Activated CD8-positive, alpha-beta memory T cell treated with anti-CD3 and anti-CD28 coated beads, Interleukin-2, amount 50 U/mL, for 1 hour (primary cell): ENCODE results near the gene EN2.

Source experiments
- DNase-seq: peaks from one replicate; pipeline ENCODE4 v3.0.0-alpha.2; 2020; ENCODE audit errors: extremely low read depth

The EN2 gene

DNA sequence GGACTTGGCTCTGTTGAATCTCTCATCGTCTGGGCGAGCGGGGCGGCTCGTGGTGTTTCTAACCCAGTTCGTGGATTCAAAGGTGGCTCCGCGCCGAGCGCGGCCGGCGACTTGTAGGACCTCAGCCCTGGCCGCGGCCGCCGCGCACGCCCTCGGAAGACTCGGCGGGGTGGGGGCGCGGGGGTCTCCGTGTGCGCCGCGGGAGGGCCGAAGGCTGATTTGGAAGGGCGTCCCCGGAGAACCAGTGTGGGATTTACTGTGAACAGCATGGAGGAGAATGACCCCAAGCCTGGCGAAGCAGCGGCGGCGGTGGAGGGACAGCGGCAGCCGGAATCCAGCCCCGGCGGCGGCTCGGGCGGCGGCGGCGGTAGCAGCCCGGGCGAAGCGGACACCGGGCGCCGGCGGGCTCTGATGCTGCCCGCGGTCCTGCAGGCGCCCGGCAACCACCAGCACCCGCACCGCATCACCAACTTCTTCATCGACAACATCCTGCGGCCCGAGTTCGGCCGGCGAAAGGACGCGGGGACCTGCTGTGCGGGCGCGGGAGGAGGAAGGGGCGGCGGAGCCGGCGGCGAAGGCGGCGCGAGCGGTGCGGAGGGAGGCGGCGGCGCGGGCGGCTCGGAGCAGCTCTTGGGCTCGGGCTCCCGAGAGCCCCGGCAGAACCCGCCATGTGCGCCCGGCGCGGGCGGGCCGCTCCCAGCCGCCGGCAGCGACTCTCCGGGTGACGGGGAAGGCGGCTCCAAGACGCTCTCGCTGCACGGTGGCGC, at the start of gene EN2:
TSS of gene EN2 (plus strand) at position 19 of the 767 bp plus-strand sequence. CDS start at position 268, 249 bp downstream.
- DNase-seq: no peak

DNA sequence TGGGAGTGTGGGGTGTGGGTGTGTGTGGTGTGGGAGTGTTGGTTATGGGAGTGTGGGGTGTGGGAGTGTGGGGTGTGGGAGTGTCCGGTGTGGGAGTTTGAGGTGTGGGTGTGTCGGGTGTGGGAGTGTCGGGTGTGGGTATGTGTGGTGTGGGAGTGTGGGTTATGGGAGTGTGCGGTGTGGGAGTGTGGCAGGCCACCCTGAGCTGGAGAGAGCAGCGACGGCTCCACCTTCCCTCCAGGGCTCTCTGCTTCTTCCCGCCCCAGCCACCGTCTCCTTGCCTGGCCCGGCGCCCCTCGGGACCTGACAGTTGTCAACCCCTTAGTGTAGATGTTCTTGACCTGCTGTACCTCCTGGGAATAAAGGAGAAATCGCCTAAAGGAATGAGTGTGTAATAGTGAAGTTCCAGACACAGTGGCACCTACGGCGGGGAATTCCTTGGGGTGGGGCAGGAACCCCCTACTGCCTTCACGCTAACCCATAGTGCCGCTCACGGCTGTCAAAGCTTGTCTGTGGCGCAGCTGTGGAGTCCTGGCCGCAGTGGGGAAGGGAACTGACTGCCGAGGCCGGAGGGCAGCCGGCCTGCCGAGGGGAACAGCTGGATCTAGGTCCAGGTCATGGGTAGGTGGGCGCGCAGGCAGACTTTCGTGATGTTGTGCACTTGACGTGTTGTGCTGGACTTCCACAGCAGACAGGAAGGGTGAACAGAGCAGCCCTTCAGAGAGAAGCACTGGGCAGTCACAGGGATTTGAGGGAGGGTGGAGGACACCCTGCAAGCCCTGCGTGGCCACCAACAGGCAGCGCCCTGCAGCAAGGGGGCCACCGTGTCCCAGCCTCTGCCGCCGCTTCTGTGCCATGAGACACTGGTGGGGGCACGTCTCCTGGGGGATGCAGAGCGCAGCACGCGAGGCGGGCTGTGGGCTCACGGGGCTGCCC, 49.0 kb upstream of the EN2 start:
- DNase-seq: no peak

DNA sequence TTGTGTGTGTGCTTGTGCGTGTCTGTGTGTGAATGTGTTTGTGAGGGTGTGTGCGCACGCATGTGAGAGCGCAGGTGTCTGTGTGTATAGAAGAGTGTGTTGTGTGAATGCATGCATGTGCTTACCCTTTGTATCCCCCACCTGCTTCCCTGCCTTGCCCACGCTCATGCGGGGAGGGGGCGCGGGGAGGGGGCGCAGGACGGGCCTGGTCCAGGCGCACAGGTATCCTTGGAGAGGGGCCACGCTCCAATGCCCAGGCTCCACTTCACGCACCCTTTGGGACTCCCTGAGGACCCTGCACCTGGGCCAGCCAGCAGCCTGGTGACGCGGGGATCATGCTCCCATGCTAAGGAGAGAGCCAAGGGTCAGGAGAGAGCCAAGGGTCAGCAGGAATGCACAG, 47.9 kb upstream of the EN2 start:
- DNase-seq: no peak

DNA sequence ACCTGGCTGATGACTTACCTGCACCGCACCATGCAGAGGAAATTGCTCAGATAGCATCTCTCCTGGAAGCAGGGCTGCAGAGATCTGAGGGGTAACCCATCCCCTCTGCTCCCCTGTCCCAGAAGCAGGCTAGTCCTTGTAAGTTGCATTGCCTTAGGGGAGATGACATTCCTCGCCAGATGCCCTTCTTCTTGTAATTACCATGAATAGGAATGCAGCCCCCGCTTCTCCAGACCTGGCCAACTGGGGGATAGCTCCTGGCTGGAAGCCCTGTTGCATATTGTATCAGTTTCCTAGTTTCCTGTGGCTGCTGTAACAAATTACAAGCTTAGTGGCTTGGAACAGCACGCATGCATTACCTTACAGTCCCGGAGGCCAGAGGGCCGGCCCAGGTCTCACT, 47.5 kb upstream of the EN2 start:
- no peak for DNase-seq

DNA sequence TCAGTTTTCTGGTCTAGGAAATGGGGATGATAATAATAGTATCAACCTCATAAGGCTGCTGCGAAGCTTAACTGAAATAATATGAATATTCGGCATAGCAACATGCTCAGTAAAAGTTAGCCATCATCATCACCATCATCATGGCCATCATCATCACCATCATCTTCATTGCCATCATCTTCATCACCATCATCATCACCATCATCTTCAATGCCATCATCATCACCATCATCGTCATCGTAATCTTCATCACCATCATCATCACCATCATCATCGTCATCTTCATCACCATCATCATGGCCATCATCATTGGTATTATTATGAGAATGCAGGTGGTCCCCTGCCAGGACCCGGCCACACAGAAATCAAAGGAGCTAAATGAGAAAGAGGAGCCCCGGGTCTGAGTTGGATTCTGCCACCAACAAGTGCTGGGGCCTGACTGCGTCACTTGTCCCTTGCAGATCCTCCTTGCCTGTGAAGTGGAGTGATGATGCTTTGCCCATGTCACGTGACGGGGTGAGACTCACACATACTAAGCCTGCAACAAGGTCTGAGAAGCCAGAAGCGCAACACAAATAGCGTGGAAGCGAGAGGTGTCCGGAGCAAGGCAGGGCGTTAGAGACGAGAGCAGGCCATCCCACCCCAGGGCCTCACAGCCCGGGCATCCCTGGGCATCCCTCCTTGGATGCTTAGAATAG, 46.1 kb upstream of the EN2 start:
- no peak for DNase-seq

DNA sequence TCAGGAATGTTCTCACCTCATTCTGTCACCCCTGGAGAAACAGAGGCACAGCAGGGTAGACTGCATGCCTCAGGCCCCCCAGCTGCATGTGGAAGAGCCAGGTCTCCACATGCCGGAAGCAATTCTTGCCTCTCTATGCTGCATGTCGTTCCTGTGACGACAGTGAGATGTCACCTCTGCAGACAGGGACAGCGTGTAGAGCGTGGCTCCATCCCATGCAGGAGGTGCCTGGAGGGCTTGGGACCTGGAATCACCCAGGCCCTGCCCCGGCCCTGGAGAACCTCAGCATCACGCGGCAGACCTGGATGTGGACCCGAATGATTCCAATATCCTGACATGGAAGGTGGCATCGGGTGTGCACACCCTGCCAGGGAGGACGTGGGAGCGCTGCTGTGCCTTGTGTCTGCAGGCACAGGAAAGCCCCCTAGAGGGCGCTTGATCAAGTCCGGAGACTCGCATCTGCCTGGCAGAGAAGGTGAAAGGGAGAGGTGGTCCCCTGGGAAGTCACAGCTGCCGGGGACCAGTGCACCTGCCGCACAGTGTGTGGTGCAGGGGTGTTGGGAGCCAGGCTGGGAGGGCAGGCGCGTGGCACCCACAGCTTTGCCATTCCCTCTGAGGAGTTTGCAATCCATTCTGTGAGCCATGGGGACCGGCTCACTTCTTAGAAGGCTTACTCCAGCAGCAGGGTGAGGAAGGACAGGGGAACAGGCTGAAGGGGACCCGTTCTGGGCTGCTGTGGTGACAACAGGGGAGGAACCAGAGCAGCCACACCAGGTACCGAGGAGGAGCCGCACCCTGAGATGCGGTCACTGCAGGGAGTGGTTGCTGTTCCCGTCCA, 45.3 kb upstream of the EN2 start:
- no peak for DNase-seq

DNA sequence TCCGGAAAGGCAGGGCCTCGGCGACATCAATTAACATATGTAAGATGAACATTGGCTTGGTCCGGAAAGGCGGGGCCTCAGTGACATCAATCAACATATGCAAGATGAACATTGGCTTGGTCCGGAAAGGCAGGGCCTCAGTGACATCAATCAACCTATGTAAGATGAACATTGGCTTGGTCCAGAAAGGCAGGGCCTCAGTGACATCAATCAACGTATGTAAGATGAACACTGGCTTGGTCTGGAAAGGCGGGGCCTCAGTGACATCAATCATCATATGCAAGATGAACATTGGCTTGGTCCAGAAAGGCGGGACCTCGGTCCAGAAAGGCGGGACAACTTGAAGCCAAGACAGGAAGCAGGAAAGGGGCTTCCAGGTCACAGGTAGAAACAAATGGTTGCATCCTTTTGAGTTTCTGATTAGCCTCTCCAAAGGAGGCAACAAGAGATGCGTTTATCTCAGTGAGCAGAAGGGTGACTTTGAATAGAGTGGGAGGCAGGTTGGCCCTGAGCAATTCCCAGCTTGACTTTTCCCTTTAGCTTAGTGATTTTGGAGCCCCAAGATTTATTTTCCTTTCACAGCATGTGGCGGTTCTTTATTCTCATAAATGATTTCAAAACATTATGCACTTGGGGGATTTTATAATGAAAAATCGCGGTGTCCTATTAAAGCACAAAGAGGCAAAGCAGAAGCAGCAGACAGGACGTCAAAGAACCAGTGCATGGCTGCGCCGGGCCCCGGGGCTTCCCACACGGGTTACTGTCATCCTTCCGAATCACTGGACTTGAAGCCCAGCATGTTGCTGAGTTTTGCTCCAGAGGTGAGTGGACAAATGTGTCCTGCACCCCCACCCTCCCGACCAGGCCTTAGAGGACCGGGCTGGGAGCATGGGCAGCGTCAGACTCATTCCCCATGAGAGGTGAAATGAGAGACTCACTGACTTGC, 43.1 kb upstream of the EN2 start:
- no peak for DNase-seq

DNA sequence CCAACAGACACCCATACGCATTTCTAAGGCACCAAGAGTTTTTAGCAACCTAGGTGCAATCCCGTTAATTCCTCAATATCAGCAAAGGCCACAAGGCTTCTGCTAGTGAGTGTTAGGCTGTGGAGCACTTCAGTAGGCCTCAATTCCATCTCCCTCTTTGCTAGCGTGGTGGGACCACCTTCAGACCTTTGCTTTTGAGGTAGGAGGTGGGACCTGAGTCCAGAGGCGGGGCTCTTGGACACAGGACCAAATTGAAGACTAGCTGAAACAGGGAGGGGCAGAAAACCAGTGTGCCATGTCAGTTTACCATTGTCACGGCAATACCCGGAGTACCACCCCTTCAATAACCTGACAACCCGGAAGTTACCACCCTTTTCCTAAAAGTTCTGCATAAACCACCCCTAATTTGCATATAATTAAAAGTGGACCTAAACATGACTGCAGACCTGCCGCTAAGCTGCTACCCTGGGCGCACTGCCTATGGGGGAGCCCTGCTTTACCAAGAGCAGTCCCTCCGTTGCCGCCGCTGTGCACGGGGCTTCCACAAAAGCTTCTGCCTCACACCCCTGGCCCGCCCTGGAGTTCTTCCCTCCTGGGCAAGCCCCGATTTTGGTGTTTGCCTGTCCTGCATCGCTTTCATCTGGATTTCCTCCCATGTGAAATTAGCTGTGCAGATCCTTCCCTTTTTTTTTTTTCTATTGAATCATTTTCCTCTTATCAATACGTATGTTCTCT, 41.1 kb upstream of the EN2 start:
- no peak for DNase-seq

DNA sequence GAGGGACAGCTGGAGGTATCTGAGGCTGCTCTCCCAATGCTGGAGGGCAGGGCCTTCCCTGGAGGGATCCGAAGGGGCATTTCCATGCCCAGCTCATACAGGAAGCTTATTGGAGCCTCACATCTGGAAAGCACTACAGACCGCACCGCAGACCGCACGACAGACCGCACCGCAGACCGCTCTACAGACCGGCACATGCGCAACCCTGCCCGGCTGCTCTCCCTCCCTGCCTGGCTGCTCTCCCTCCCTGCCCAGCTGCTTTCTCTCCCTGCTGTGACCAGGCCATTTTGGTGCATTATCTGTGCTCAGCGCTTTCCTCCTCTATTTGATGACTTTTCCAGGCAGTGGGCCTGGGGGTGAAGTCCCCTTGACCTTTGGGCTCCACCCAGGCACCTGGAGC, 39.6 kb upstream of the EN2 start:
- no peak for DNase-seq

DNA sequence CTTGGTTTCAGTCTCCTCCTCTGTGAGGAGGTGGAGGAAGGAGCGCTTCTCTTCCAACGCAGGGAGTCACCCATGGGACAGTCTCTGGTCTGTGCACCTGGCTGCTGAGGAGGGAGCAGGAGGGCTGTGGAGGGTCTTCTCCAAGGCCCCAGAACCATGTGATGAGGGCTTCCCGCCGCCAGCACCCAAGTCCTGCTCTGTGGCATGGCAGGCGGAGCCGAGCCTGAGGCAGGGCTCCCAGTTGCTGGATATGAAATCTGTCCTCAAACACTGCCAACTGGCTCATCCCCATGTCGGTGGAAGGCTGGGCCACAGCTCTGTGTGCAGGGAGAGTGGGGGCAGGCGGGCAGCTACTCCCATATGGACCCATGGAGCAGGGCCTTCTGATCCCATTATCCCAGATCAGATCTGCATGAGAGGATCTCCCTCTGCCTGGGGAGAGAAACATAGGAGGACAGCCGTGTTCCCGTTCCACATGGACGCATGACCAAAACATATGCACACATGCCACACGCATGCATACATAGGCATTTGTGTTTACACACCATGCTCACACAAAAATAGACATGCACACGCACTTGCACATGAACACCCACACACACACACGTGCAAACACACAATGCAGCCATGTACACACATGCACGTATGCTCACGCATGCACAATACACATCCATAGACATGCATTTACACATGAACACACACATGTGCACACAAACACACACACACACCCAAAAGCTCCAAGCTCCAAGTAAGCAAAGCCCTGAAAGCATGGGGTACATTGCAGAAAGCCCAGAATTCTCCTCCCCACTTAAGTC, 38.8 kb upstream of the EN2 start:
- no peak for DNase-seq

DNA sequence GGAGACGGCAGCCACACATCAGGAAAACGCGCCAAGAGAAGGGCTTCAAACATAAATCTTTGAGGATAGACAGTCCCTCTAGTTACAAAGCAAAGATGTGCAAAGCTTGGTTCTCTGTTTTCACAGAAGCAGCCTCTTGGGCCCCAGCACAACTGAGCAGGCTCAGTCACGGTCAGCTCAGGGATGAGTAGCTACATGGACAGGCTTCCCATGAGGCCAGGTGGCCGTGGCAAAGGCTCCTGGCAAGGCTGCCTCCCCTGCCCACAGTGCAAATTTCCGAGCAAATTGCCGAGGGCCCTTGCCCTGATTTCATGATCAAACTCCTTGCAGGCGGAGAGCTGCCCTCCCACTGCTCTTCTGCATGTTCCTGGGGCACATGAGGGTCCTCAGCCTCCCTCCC, 37.8 kb upstream of the EN2 start:
- no peak for DNase-seq

DNA sequence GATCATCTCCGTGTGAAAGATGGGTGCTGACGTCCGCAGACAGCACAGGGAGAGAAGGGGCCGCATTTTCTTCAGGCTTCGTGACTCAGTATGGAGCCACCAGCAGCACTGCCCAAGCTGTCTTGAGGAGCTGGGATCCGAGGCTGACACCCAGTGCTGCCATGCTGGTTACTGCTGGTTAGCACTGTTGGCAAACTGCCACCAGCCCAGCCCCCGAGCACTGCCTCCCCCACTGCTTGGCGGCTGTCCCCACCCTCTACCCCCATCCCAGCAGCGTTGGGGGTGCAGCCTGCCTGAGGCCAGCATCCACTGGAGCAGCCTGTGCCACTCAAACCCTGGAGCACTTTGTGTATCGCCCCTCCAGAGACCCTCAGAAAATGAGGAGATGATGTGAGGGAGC, 35.8 kb upstream of the EN2 start:
- DNase-seq: no peak

DNA sequence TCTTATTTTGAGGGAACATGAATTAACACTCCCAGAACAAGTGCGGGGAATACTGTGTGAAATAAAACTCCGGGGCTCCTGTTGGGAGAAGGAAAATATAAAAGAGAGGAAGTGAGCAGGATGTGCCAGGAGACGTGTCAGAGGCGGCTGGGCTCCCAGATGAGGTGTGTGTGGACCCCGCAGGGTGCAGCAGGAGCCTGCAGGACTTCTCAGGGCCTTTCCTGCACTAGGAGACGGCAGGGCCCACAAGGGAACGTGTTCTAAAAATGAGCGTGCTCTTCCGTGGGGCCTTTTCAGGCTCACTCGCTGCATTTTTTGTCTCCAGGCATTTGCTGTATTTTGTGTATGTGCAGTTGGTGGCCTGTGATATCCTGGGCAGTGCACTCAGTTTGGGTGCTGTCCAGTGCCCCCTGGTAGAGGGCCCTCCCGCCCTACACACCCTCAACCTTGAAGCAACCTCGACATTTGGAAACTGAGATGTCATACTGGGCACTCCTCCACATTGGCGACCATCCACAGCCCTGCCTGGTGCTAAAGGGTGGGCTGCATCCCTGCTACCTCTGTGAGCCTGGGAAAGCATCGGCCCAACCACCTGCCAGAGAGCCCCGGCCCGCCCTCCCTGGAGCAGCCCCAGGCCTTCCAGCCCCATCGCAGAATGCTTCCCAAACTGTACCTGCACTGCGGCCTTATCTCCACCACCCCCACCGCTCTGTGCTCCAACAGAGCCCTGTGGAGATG, 35.2 kb upstream of the EN2 start:
- DNase-seq: no peak

DNA sequence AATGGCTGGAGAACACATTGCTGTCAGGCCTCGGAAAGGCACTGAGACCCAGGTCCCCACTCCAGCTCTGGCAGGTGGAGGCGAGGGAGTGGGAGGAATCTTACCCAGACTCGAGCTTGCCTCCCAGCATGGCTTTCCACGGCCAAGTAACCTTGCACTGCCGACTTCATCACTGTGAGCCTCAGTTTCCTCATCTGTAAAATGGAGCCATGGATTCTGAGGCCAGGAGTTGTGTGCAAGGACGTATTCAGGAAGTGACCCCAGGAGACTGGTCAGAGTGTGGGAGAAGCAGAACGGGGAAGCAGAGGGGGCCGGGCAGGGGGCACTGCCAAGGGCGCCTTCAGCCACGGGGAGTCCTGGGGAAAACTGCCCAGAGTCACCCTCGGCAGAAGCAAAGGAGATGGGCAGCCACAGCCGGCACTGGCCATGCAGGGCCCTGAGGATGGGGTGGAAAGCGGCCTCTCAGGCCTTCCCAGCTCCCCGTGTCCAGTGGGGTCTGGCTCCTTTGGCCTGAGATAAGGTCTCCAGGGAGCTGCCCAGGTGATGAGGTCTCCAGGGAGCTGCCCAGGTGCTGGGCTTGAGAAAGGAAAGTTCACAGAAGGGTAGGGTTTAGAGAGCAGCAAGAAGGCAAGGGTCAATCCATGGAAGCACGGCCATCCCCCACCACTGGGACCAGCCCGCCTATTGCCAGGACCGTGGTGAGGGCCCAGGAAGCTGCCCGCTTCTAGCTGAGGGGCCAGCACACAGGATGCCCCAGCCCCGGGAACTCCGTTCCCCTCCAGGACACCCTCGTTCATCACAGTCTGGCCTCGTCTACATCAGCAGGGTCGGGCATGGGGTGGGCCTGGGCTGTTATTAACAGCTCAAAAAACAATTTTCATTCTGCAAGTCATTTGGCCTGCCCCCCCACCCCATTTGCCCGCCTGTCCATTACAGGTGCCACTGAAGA, 34.3 kb upstream of the EN2 start:
- no peak for DNase-seq

DNA sequence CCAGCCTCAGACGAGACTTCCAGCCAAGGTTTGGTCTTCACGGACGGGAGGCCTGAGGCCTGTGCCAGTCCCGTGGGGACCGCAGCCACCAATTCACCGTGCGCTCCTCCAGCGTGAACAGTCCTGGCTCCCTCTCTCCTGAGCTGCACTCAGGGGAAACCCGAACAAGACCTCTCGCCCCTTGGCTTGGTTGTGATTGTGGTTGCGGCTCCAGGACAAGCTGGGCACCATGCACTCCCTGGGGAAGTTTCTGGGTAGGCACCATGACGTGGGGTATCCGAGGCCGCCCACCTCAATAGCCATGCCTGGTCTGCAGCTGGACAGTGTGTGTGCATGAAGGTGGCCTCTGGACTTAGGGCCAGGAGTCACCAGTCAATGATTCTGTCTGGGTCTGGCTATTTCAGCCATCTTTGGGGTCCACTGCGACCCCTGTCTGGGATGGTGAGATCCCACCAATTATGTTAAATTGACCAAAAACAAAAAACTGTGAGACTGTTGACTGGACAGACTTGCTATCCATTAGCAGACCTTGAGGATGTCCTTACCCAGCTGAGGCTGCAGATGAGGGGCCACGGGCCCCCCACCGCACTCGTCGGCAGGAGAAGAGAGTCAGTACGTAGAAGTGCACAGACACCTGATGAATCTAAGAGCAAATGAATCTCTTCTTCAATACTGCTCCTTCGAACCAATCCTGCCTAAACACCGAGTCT, 33.5 kb upstream of the EN2 start:
- DNase-seq: no peak

DNA sequence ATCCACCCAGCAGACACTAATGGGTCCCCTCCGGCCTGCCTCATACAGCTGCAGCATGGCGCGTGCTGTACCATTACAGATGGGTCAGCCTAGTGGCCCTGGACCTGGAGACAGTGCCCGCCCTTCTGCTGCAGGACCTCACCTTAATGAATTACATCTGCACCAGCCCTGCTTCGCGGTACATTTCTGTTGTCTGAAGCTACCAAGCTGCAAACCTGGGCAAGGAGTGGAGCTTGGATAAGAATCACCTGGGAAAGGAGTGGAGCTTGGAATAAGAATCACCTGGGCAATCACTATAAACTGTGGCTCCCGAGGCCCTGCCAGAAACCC, 33.0 kb upstream of the EN2 start:
- DNase-seq: no peak
